GM23248 (cell line): ENCODE data around the gene SLC13A2. TPM values are rescaled to one million over a fixed set of nuclear protein-coding genes. Genes with fewer than 3 reads are reported as not detected.

Experiments
- DNase-seq: peaks from one replicate; pipeline ENCODE4 v3.0.0-alpha.2; 2015
- H2AFZ ChIP-seq: fragments of 200-600 bp; sonication (generic); 2 replicates; pipeline ENCODE4 v1.6.1; 2016; ENCODE audit warnings: antibody characterized with exemption
- H3F3A ChIP-seq: fragments of 200-600 bp; sonication (generic); 2 replicates; pipeline ENCODE4 v1.6.1; 2016; ENCODE audit warnings: mild to moderate bottlenecking, antibody characterized with exemption, mixed run types; ENCODE audit not compliant: insufficient read depth
- H3K27ac ChIP-seq: fragments of 200-600 bp; sonication (generic); 2 replicates; pipeline ENCODE4 v1.5.1; 2016; ENCODE audit warnings: mild to moderate bottlenecking
- H3K27me3 ChIP-seq: fragments of 200-600 bp; sonication (generic); replicated peaks from 2 replicates; pipeline ENCODE4 v1.6.1; 2016; ENCODE audit warnings: mild to moderate bottlenecking; ENCODE audit not compliant: insufficient read depth
- H3K36me3 ChIP-seq: fragments of 200-600 bp; sonication (generic); 2 replicates; pipeline ENCODE4 v1.6.1; 2016; ENCODE audit warnings: low read depth, mild to moderate bottlenecking
- H3K4me1 ChIP-seq: fragments of 200-600 bp; sonication (generic); 2 replicates; pipeline ENCODE4 v1.6.1; 2016; ENCODE audit warnings: mild to moderate bottlenecking; ENCODE audit not compliant: insufficient read depth
- H3K4me2 ChIP-seq: fragments of 200-600 bp; sonication (generic); one replicate; pipeline ENCODE4 v1.6.1; 2016; ENCODE audit warnings: mild to moderate bottlenecking; ENCODE audit not compliant: unreplicated experiment
- H3K4me3 ChIP-seq: fragments of 200-600 bp; sonication (generic); 2 replicates; pipeline ENCODE4 v1.5.1; 2016; ENCODE audit warnings: mild to moderate bottlenecking
- H3K79me2 ChIP-seq: fragments of 200-600 bp; sonication (generic); 2 replicates; pipeline ENCODE4 v1.6.1; 2016; ENCODE audit warnings: mild to moderate bottlenecking; ENCODE audit not compliant: insufficient read depth
- H3K9ac ChIP-seq: fragments of 200-600 bp; sonication (generic); 2 replicates; pipeline ENCODE4 v1.6.1; 2016; ENCODE audit warnings: mild to moderate bottlenecking
- H3K9me2 ChIP-seq: fragments of 200-600 bp; sonication (generic); 2 replicates; pipeline ENCODE4 v1.6.1; 2016; ENCODE audit warnings: mixed run types, mild to moderate bottlenecking, moderate library complexity; ENCODE audit not compliant: insufficient read depth
- H3K9me3 ChIP-seq: fragments of 200-600 bp; sonication (generic); one replicate; pipeline ENCODE4 v1.6.1; 2017; ENCODE audit warnings: low read depth
- H4K20me1 ChIP-seq: fragments of 200-600 bp; sonication (generic); 2 replicates; pipeline ENCODE4 v1.6.0; 2016; ENCODE audit not compliant: insufficient read depth
- EZH2 ChIP-seq: fragments of 200-600 bp; sonication (generic); IDR thresholded peaks from 2 replicates; pipeline ENCODE4 v1.6.1; 2018; ENCODE audit warnings: antibody characterized with exemption, mild to moderate bottlenecking; ENCODE audit not compliant: insufficient read depth, poor library complexity, severe bottlenecking
- EZH2phosphoT487 ChIP-seq: fragments of 200-600 bp; sonication (generic); IDR thresholded peaks from 2 replicates; pipeline ENCODE4 v1.6.1; 2018; ENCODE audit warnings: antibody characterized with exemption, moderate library complexity, mild to moderate bottlenecking, low read depth; ENCODE audit not compliant: insufficient read depth
- WGBS, 2 experiments: methylation state at CpG; one replicate each; pipeline ENCODE4 v1.1.6; 2015 to 2017; ENCODE audit warnings: low lambda C conversion rate in 2 of 2, low coverage in 1 of 2; ENCODE audit errors: missing lambda C conversion rate in 2 of 2; 5-methylcytosine and 5-hydroxymethylcytosine counted together
- in situ Hi-C: fragments of 300-500 bp; cut with MboI; formaldehyde crosslinking; loops from 2 replicates; pipeline ENCODE4 v1.15.0; 2020
- polyA plus RNA-seq: library from polyadenylated mRNA; unstranded; fragments of >200 nt; fragmentation: Nextera tagmentation; extraction: Ambion mirVana; gene quantifications from 2 replicates; pipeline ENCODE4 v1.2.1, GENCODE V29; 2016
- total RNA-seq: library from RNA; depleted of rRNA; stranded (reverse); fragments of >200 nt; shearing (Covaris generic); gene quantifications from 2 replicates; pipeline ENCODE4 v1.2.3, GENCODE V29; 2014; rRNA removed

The SLC13A2 gene
- total and polyA plus RNA-seq, 2 experiments from 2014 or later = not detected

DNA sequence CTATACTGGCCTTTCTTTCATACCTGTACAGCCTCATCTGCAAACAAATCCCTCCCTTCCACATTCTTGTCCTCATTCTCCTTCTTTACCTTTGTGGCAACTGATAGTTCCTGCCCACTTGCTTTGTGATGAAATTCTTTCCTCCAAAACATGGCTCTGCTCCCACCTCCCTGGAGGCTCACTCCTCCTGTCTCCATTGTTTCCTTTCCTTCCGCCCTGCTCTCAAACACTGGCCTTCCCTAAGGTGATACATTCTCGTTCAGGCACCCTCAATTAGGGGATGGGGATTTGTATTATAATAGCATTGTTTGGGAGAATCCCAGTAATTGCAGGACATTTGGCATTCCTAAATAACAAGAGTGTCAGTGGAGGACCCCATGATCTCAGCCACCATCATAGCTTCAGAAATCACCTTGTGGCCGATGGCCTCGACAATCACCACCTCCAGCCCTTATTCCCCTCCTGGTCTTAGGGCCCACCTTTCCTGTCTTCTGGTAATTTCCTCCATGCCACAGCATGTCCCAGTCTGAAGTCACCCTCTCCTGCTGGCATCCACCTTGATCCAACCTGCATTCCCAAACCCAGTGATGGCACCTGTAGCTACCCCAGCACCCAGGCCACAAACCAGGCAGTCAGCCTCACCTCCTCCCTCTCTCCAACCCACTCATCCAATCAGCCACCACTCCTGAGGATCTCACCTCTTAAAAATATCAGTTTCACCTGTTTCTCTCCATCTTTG lies 71.1 kb downstream of the SLC13A2 start:
- no peak overlapping the region for H2AFZ ChIP-seq
- no peak overlapping the region for H3K9ac ChIP-seq
- no peak for TF ChIP-seq EZH2
- no peak for TF ChIP-seq EZH2phosphoT487
- no peaks in the 10 kb centered on the region for H3K9me2 ChIP-seq
- no peaks in the 10 kb centered on the region for H3K9me3 ChIP-seq
- 87 to 91% methylated on average over 4 of the region's 4 CpGs for WGBS, 2 experiments
- H3K4me2 ChIP-seq = no peak overlapping the region
- in situ Hi-C loops = no loop called here
- no peak for DNase-seq
- no peaks in the 10 kb centered on the region for H3F3A ChIP-seq
- H3K36me3 ChIP-seq = no peaks in the 10 kb centered on the region
- no peak overlapping the region for H3K27ac ChIP-seq
- H3K4me1 ChIP-seq = no peaks in the 10 kb centered on the region
- no peaks in the 10 kb centered on the region for H3K79me2 ChIP-seq
- no peaks in the 10 kb centered on the region for H3K27me3 ChIP-seq
- no peaks in the 10 kb centered on the region for H4K20me1 ChIP-seq
- H3K4me3 ChIP-seq = no peak overlapping the region

DNA sequence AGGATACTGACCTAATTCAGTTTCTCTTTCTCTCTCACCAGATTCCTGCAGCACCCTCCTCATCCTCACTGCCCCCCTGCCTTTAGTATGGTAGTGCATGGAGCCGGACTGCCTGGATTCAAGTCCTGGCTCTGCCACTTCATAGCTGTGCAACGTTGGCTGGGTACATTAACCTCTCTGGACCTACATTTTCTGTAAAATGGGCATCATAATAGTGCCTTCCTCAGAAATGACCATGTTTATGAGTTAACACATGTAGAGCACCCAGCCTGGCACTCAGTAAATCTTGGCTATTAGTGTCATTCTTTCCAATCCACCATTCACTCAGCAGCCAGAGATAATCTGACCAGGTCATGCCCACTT lies 71.7 kb downstream of the SLC13A2 start:
- TF ChIP-seq EZH2phosphoT487 (no peak), EZH2 (no peak)
- 55 to 68% methylated on average over 2 of the region's 2 CpGs for WGBS, 2 experiments
- in situ Hi-C loops = no loop called here

DNA sequence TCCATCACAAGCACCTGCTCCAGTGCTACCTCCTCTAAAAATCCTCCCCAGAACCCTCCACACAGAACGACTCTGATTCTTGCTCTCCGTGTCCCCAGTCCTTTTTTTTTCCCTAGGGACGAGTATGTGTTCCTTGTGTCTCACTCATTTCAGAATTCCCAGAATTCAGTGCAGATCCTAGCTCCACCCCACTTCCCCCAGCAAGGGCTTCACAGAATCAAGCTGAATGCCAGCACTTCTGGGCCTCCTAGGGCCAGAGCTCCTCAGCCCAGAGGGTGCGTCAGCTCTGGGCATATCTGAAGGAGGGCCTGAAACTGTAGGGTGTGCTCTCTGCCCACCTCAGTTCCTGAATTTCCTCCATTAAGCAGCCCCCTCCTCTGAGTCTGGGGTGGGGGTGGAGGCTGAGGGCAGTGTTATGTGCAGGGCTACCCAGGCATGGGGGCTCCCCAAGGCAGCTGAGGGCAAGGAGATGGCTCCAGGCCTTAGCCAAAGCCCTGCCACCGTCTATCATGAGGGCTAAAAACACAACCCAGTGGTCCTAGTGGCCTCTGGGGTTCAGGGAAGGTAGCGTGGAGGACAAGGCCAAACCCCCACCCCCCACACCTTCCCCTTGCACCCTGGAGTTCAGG lies 72.5 kb downstream of the SLC13A2 start:
- in situ Hi-C loops = no loop called here
- Histone ChIP-seq H3K9me2 (no peaks in the 10 kb centered on the region), H4K20me1 (no peaks in the 10 kb centered on the region), H3K36me3 (no peaks in the 10 kb centered on the region), H3K27ac (no peak overlapping the region), H3K4me1 (no peaks in the 10 kb centered on the region), H3K79me2 (peaks cover 3% of the 10 kb centered on the region; the same call in 1 of the 2 replicates), H3K4me3 (no peak overlapping the region), H3F3A (no peaks in the 10 kb centered on the region), H2AFZ (no peak overlapping the region), H3K4me2 (no peak overlapping the region), H3K9me3 (no peaks in the 10 kb centered on the region), H3K9ac (no peak overlapping the region), H3K27me3 (no peaks in the 10 kb centered on the region)
- WGBS, 2 experiments = 67 to 70% methylated on average over 6 of the region's 6 CpGs
- DNase-seq = no peak
- TF ChIP-seq EZH2phosphoT487 (no peak), EZH2 (no peak)

More for the DNA sequence above, 71.7 kb downstream of the SLC13A2 start:
- Histone ChIP-seq H3K79me2 (no peaks in the 10 kb centered on the region), H4K20me1 (no peaks in the 10 kb centered on the region), H3K4me3 (no peak overlapping the region), H3K27ac (no peak overlapping the region), H3K36me3 (no peaks in the 10 kb centered on the region), H3K9ac (no peak overlapping the region), H3K4me2 (no peak overlapping the region), H3K9me3 (no peaks in the 10 kb centered on the region), H3K27me3 (no peaks in the 10 kb centered on the region), H3F3A (no peaks in the 10 kb centered on the region), H3K9me2 (no peaks in the 10 kb centered on the region), H3K4me1 (no peaks in the 10 kb centered on the region), H2AFZ (no peak overlapping the region)
- no peak for DNase-seq

DNA sequence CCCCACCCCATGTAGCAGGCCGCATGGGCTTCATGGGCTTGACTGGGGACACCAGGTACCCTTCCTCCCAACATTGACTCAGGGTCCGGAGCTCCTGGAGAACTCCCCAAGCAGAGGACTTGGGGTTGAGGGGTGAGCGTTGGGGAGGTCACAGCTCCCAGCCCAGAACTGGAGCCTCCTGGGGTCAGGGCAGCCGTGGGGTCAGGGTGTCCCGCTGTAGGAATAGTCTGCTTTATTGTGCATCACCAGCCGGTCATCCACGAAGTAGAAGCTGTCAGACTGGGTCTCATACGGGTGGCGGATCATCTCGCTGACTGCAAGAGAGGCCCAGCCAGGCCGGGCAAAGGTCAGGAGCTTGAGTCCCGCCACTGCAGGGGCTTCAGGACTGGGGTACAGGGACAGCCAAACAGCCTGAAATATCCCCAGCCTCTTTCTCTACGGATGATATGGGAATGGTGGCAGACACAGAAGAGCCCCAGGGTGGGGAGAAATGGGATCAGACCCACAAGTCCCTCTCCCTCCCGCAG lies 73.7 kb downstream of the SLC13A2 start:
- H2AFZ ChIP-seq = no peak overlapping the region
- H4K20me1 ChIP-seq = no peaks in the 10 kb centered on the region
- H3K4me2 ChIP-seq = no peak overlapping the region
- no peaks in the 10 kb centered on the region for H3K27me3 ChIP-seq
- H3K9ac ChIP-seq = no peak overlapping the region
- H3K9me2 ChIP-seq = no peaks in the 10 kb centered on the region
- no peaks in the 10 kb centered on the region for H3K9me3 ChIP-seq
- H3F3A ChIP-seq = no peaks in the 10 kb centered on the region
- TF ChIP-seq EZH2 (no peak), EZH2phosphoT487 (no peak)
- no peaks in the 10 kb centered on the region for H3K4me1 ChIP-seq
- H3K27ac ChIP-seq = no peak overlapping the region
- H3K36me3 ChIP-seq = no peaks in the 10 kb centered on the region
- no peak for DNase-seq
- WGBS, 2 experiments = 89% methylated on average over 14 of the region's 14 CpGs
- H3K79me2 ChIP-seq = peaks cover 14% of the 10 kb centered on the region; the same call in 1 of the 2 replicates
- no peak overlapping the region for H3K4me3 ChIP-seq
- in situ Hi-C loops = no loop called here

Other genes starting within 250 kb of the SLC13A2 start
- gene TMEM97, start 154.4 kb upstream of the SLC13A2 start, total RNA-seq = 15.9 and 16.1 TPM in 2 replicates
- gene TMEM97, start 154.4 kb upstream of the SLC13A2 start, polyA plus RNA-seq = 16.3 and 20.1 TPM in 2 replicates
- gene IFT20, start 138.2 kb upstream of the SLC13A2 start, total RNA-seq = 79.3 and 80.5 TPM in 2 replicates
- gene IFT20, start 138.2 kb upstream of the SLC13A2 start, polyA plus RNA-seq = 111 and 116 TPM in 2 replicates
- 47.7 and 50.8 TPM in 2 replicates for gene TNFAIP1, start 137.9 kb upstream of the SLC13A2 start, total RNA-seq
- gene TNFAIP1, start 137.9 kb upstream of the SLC13A2 start, polyA plus RNA-seq = 53.7 and 59.4 TPM in 2 replicates
- gene POLDIP2, start 116.1 kb upstream of the SLC13A2 start, total RNA-seq = 80.1 and 92.7 TPM in 2 replicates
- 105 and 112 TPM in 2 replicates for gene POLDIP2, start 116.1 kb upstream of the SLC13A2 start, polyA plus RNA-seq
- not detected in 2 replicates for gene SEBOX, start 108.4 kb upstream of the SLC13A2 start, total RNA-seq
- gene SEBOX, start 108.4 kb upstream of the SLC13A2 start, polyA plus RNA-seq = not detected in 2 replicates
- gene VTN, start 103.3 kb upstream of the SLC13A2 start, total RNA-seq = not detected in 2 replicates
- 0.24 and 0.34 TPM in 2 replicates for gene VTN, start 103.3 kb upstream of the SLC13A2 start, polyA plus RNA-seq
- 16.9 and 24.2 TPM in 2 replicates for gene SARM1, start 102.0 kb upstream of the SLC13A2 start, total RNA-seq
- 4.7 and 5.8 TPM in 2 replicates for gene SARM1, start 102.0 kb upstream of the SLC13A2 start, polyA plus RNA-seq
- gene SLC46A1, start 67.4 kb upstream of the SLC13A2 start, total RNA-seq = 5.9 and 11.1 TPM in 2 replicates
- gene SLC46A1, start 67.4 kb upstream of the SLC13A2 start, polyA plus RNA-seq = 4.9 and 6.2 TPM in 2 replicates
- gene FOXN1, start 32.7 kb downstream of the SLC13A2 start, total RNA-seq = not detected in 2 replicates
- not detected in 2 replicates for gene FOXN1, start 32.7 kb downstream of the SLC13A2 start, polyA plus RNA-seq
- gene UNC119, start 79.0 kb downstream of the SLC13A2 start, total RNA-seq = 30.9 and 50.9 TPM in 2 replicates
- 28.8 and 29.4 TPM in 2 replicates for gene UNC119, start 79.0 kb downstream of the SLC13A2 start, polyA plus RNA-seq
- 57.8 and 76.0 TPM in 2 replicates for gene PIGS, start 97.9 kb downstream of the SLC13A2 start, total RNA-seq
- 68.8 and 72.7 TPM in 2 replicates for gene PIGS, start 97.9 kb downstream of the SLC13A2 start, polyA plus RNA-seq
- 36.4 and 47.3 TPM in 2 replicates for gene ALDOC, start 103.3 kb downstream of the SLC13A2 start, total RNA-seq
- 18.4 and 18.5 TPM in 2 replicates for gene ALDOC, start 103.3 kb downstream of the SLC13A2 start, polyA plus RNA-seq
- gene SPAG5, start 125.4 kb downstream of the SLC13A2 start, total RNA-seq = 14.0 and 27.0 TPM in 2 replicates
- gene SPAG5, start 125.4 kb downstream of the SLC13A2 start, polyA plus RNA-seq = 20.5 TPM in 2 replicates
- gene RSKR, start 140.5 kb downstream of the SLC13A2 start, total RNA-seq = 1.2 and 6.8 TPM in 2 replicates
- gene RSKR, start 140.5 kb downstream of the SLC13A2 start, polyA plus RNA-seq = 0.58 and 0.86 TPM in 2 replicates
- 145 and 155 TPM in 2 replicates for gene BLTP2, start 171.5 kb downstream of the SLC13A2 start, total RNA-seq
- 49.8 and 55.6 TPM in 2 replicates for gene BLTP2, start 171.5 kb downstream of the SLC13A2 start, polyA plus RNA-seq
- gene SDF2, start 188.3 kb downstream of the SLC13A2 start, total RNA-seq = 52.3 and 64.4 TPM in 2 replicates
- 88.4 and 94.2 TPM in 2 replicates for gene SDF2, start 188.3 kb downstream of the SLC13A2 start, polyA plus RNA-seq
- 39.7 and 45.0 TPM in 2 replicates for gene SUPT6H, start 188.6 kb downstream of the SLC13A2 start, total RNA-seq
- 26.5 and 27.3 TPM in 2 replicates for gene SUPT6H, start 188.6 kb downstream of the SLC13A2 start, polyA plus RNA-seq
- gene PROCA1, start 238.2 kb downstream of the SLC13A2 start, total RNA-seq = 0.65 TPM in 1 of 2 replicates, not detected in the other
- gene PROCA1, start 238.2 kb downstream of the SLC13A2 start, polyA plus RNA-seq = 0.41 and 0.44 TPM in 2 replicates
- 307 and 476 TPM in 2 replicates for gene RAB34, start 244.2 kb downstream of the SLC13A2 start, total RNA-seq
- gene RAB34, start 244.2 kb downstream of the SLC13A2 start, polyA plus RNA-seq = 277 and 293 TPM in 2 replicates
- 362 and 383 TPM in 2 replicates for gene RPL23A, start 246.3 kb downstream of the SLC13A2 start, total RNA-seq
- gene RPL23A, start 246.3 kb downstream of the SLC13A2 start, polyA plus RNA-seq = 1,040 and 1,075 TPM in 2 replicates